Stimulated activated CD4-positive, alpha-beta T cell treated with anti-CD3 and anti-CD28 coated beads, Interleukin-15, amount 100 ng/mL, for 1 hour (primary cell): ENCODE measurements around the gene CDC27.
"Not testable (repeated sequence)": the region's sequence is repeated elsewhere in the genome, so short reads cannot be mapped to it uniquely, and the experiment has no call there.

ENCODE experiments used
- DNase-seq, 2 donors: peaks; one replicate each; pipeline ENCODE4 v3.0.0-alpha.2; 2020; ENCODE audit warnings: low read depth in 1 of 2, low spot score in 1 of 2

The CDC27 gene

GRCh38 chr17:47193931-47194511 is 4.9 kb upstream of the CDC27 start:
- DNase-seq, result no peak

- DNase-seq, result no peak
Measured at GRCh38 chr17:47192554-47192953, 3.5 kb upstream of the CDC27 start.

- no peak for DNase-seq
Measured at GRCh38 chr17:47190770-47191169, 1.7 kb upstream of the CDC27 start.

- DNase-seq, result no peak
Measured at GRCh38 chr17:47190243-47190642, 1.1 kb upstream of the CDC27 start.

- no peak for DNase-seq
Measured at GRCh38 chr17:47189732-47190237, 690 bp upstream of the CDC27 start.

GRCh38 chr17:47188271-47188875 is 722 bp downstream of the CDC27 start:
- DNase-seq, result no peak

GRCh38 chr17:47184681-47185080 is 4.4 kb downstream of the CDC27 start:
- DNase-seq, result no peak

- DNase-seq, result not testable (repeated sequence)
Measured at GRCh38 chr17:47180988-47181387, 8.1 kb downstream of the CDC27 start.

- DNase-seq, result no peak
Measured at GRCh38 chr17:47180337-47180736, 8.8 kb downstream of the CDC27 start.

GRCh38 chr17:47179141-47179540 is 10.0 kb downstream of the CDC27 start:
- no peak for DNase-seq

- DNase-seq, result no peak
Measured at GRCh38 chr17:47177261-47177660, 11.8 kb downstream of the CDC27 start.

- DNase-seq, result no peak
Measured at GRCh38 chr17:47176389-47176826, 12.7 kb downstream of the CDC27 start.

- DNase-seq, result not testable (repeated sequence)
Measured at GRCh38 chr17:47174823-47175222, 14.3 kb downstream of the CDC27 start.

- no peak for DNase-seq
Measured at GRCh38 chr17:47172696-47173565, 16.2 kb downstream of the CDC27 start.

- DNase-seq, result no peak
Measured at GRCh38 chr17:47170710-47171109, 18.4 kb downstream of the CDC27 start.

GRCh38 chr17:47168896-47169295 is 20.2 kb downstream of the CDC27 start:
- DNase-seq, result not testable (repeated sequence)

GRCh38 chr17:47166854-47167253 is 22.2 kb downstream of the CDC27 start:
- not testable (repeated sequence) for DNase-seq

GRCh38 chr17:47165137-47165536 is 24.0 kb downstream of the CDC27 start:
- DNase-seq, result no peak

GRCh38 chr17:47164263-47164662 is 24.8 kb downstream of the CDC27 start:
- no peak for DNase-seq

- no peak for DNase-seq
Measured at GRCh38 chr17:47162013-47162622, 27.0 kb downstream of the CDC27 start.

- DNase-seq, result no peak
Measured at GRCh38 chr17:47159315-47159714, 29.8 kb downstream of the CDC27 start.
